K562 (cell line): Measurements from ENCODE around the gene STK32C. TPM values are rescaled to one million over a fixed set of nuclear protein-coding genes. Genes with fewer than 3 reads are reported as not detected.

Experiments used
- ATAC-seq: fragments of 200-7000 bp; cut with Tn5 transposase; 3 replicates; pipeline ENCODE4 v1.9.1; 2020; ENCODE audit warnings: moderate library complexity
- BruUV-seq: library from RNA; stranded (reverse); fragments of 400-500 nt; replicated peaks from 2 replicates; lab custom pipeline; 2021; lab: Mats Ljungman, UMichigan
- CTCF ChIA-PET: fragments of 300-600 bp; formaldehyde crosslinking; extraction: SDS; loops from one replicate; lab custom pipeline; 2021; ENCODE audit warnings: low intra/inter-chr PET ratio; lab: Yijun Ruan, JAX
- POLR2A ChIA-PET: fragments of 300-600, 350-650 bp; sonication (Branson Sonifier 250); formaldehyde crosslinking; extraction: SDS; loops from one replicate; lab custom pipeline; 2021; ENCODE audit warnings: antibody characterized with exemption, inconsistent platforms; lab: Yijun Ruan, JAX
- DNase-seq, 4 experiments: peaks; one replicate each; pipeline versions ENCODE4 v3.0.0 to v3.0.0-alpha.2; 2011 to 2018; ENCODE audit warnings: low spot score in 3 of 4, mixed read lengths in 3 of 4; ENCODE audit errors: extremely low read depth in 1 of 4
- FAIRE-seq: peaks from 2 replicates; lab custom pipeline; 2011; peaks lifted over from hg19 to GRCh38; lab: Jason Lieb, UNC
- H2AFZ ChIP-seq: 2 replicates; pipeline ENCODE4 v1.6.0; 2011; ENCODE audit warnings: low read depth, low read length, control low read depth, inconsistent platforms
- H3K27ac ChIP-seq: fragments of 200-600 bp; 3 replicates; pipeline ENCODE4 v1.8.0; 2011; ENCODE audit warnings: low read depth, mild to moderate bottlenecking, control low read depth, inconsistent platforms, low read length, moderate library complexity, mixed read lengths; ENCODE audit errors: extremely low read depth
- H3K27me3 ChIP-seq, 2 experiments: fragments of 300-600 bp in 1 of 2; 2 replicates in 1 of 2; 3 replicates in 1 of 2; pipeline versions ENCODE4 v1.6.0 to v1.8.0; 2011; ENCODE audit warnings: inconsistent platforms in 2 of 2, low read length in 2 of 2, mild to moderate bottlenecking in 1 of 2, mixed read lengths in 1 of 2, moderate library complexity in 1 of 2; ENCODE audit not compliant: control insufficient read depth in 2 of 2, insufficient read depth in 2 of 2
- H3K36me3 ChIP-seq: fragments of 300-600 bp; 3 replicates; pipeline ENCODE4 v1.8.0; 2011; ENCODE audit warnings: mild to moderate bottlenecking, low read length, inconsistent platforms; ENCODE audit not compliant: control insufficient read depth, insufficient read depth
- H3K4me1 ChIP-seq, 2 experiments: fragments of 200-600 bp in 1 of 2; replicated peaks in 1 of 2; 2 replicates in 1 of 2; 3 replicates in 1 of 2; pipeline versions ENCODE4 v1.5.1 to v1.8.0; 2011; ENCODE audit warnings: inconsistent platforms in 2 of 2, low read length in 2 of 2, mild to moderate bottlenecking in 1 of 2, mixed read lengths in 1 of 2, moderate library complexity in 1 of 2; ENCODE audit not compliant: control insufficient read depth in 2 of 2, insufficient read depth in 2 of 2
- H3K4me2 ChIP-seq: 2 replicates; pipeline ENCODE4 v1.6.1; 2011; ENCODE audit warnings: low read length, control low read depth, inconsistent platforms, mixed read lengths; ENCODE audit not compliant: insufficient read depth
- H3K4me3 ChIP-seq: fragments of 200-600 bp; sonication (generic), shearing (Covaris generic); 2 replicates; pipeline ENCODE4 v1.5.1; 2016; ENCODE audit warnings: control low read depth, inconsistent platforms
- H3K79me2 ChIP-seq: fragments of 200-600 bp; 3 replicates; pipeline ENCODE4 v1.8.0; 2011; ENCODE audit warnings: low read length, inconsistent platforms; ENCODE audit not compliant: control insufficient read depth, insufficient read depth
- H3K9ac ChIP-seq, 2 experiments: 2 replicates each; pipeline versions ENCODE4 v1.6.0 to v1.6.1; 2011; ENCODE audit warnings: low read depth in 2 of 2, low read length in 2 of 2, control low read depth in 1 of 2, inconsistent platforms in 1 of 2, mild to moderate bottlenecking in 1 of 2, mixed read lengths in 1 of 2; ENCODE audit not compliant: insufficient read depth in 1 of 2
- H3K9me1 ChIP-seq: one replicate; pipeline ENCODE4 v1.6.0; 2011; ENCODE audit warnings: inconsistent platforms, mild to moderate bottlenecking, low read length, moderate library complexity; ENCODE audit not compliant: control insufficient read depth, insufficient read depth
- H3K9me3 ChIP-seq: replicated peaks from 2 replicates; pipeline ENCODE4 v1.5.1; 2011; ENCODE audit warnings: low read depth, low read length, inconsistent platforms; ENCODE audit not compliant: control insufficient read depth, insufficient read depth
- H4K20me1 ChIP-seq: replicated peaks from 2 replicates; pipeline ENCODE4 v1.6.1; 2011; ENCODE audit warnings: low read length, inconsistent platforms, mixed read lengths; ENCODE audit not compliant: control insufficient read depth, insufficient read depth
- CBX8 ChIP-seq: fragments of 200-600 bp; sonication (generic); IDR thresholded peaks from 2 replicates; pipeline ENCODE4 v1.6.1; 2012; ENCODE audit warnings: borderline replicate concordance, mixed run types, low read depth, mild to moderate bottlenecking, moderate library complexity, mixed read lengths, low read length, control low read depth, inconsistent platforms; ENCODE audit not compliant: poor library complexity, severe bottlenecking; ENCODE audit errors: extremely low read depth
- CHD2 ChIP-seq: IDR thresholded peaks from 2 replicates; pipeline ENCODE4 v1.6.1; 2011; ENCODE audit warnings: low read depth, low read length
- ID3 ChIP-seq, 2 experiments: fragments of 250-450 bp in 1 of 2; fragments of 450-650 bp in 1 of 2; sonication (Bioruptor Pico) in 1 of 2; IDR thresholded peaks; 2 replicates each; pipeline versions ENCODE4 v1.6.1 to v1.8.0; 2016 to 2021; ENCODE audit warnings: mild to moderate bottlenecking in 2 of 2, moderate library complexity in 2 of 2, missing compliant biosample characterization in 1 of 2, missing genetic modification characterization in 1 of 2
- ZNF696 ChIP-seq: fragments of 250-450 bp; sonication (Bioruptor Pico); conservative IDR thresholded peaks from 2 replicates; pipeline ENCODE4 v1.4.0; 2020; ENCODE audit warnings: mild to moderate bottlenecking, moderate library complexity
- ZNF785 ChIP-seq: fragments of 250-450 bp; sonication (Bioruptor Pico); IDR thresholded peaks from 2 replicates; pipeline ENCODE4 v1.4.0; 2020; ENCODE audit warnings: mild to moderate bottlenecking
- WGBS: fragments of 100-300 bp; shearing (Covaris generic); methylation state at CpG from one replicate; pipeline ENCODE4 v1.1.6; 2016; ENCODE audit warnings: low coverage, mixed read lengths; ENCODE audit not compliant: insufficient coverage; ENCODE audit errors: missing lambda C conversion rate; 5-methylcytosine and 5-hydroxymethylcytosine counted together
- in situ Hi-C: fragments of 300-500 bp; cut with MboI; formaldehyde crosslinking; loops from 4 replicates; pipeline ENCODE4 v1.15.0; 2018; ENCODE audit warnings: inconsistent platforms, mixed read lengths
- intact Hi-C: fragments of 100-400 bp; cut with micrococcal nuclease; formaldehyde crosslinking; loops from 2 replicates; pipeline ENCODE4 v1.14.2; 2022
- polyA plus RNA-seq, 8 experiments: library from polyadenylated mRNA; depleted of rRNA in 4 of 8; stranded (reverse) in 5 of 8; unstranded in 3 of 8; fragments of >200 nt; fragmentation: Nextera tagmentation in 2 of 8; fragmentation: Illumina TruSeq in 1 of 8; extraction: Ambion mirVana in 2 of 8; extraction: Trizol in 1 of 8; gene quantifications; 2 replicates each; pipeline versions ENCODE4 v1.2.1 to v1.2.3, GENCODE V29; 2011 to 2014; ENCODE audit warnings: inconsistent platforms in 1 of 8, missing spikeins in 1 of 8
- total RNA-seq, 7 experiments: library from RNA; depleted of rRNA in 6 of 7; stranded (reverse); fragments of >200 nt in 6 of 7; fragmentation: Illumina TruSeq in 2 of 7; extraction: Trizol in 2 of 7; gene quantifications; 2 replicates each; pipeline versions ENCODE4 v1.2.1 to v1.2.3, GENCODE V29; 2011 to 2021; ENCODE audit warnings: low replicate concordance in 1 of 7

The STK32C gene
- total and polyA plus RNA-seq, 9 of the 15 experiments (the other 6 are each of a cell fraction or from before 2014, with no cell fraction given) = 1.5 to 20.9 (median 6.5) TPM

GRCh38 chr10:132230557-132231210, 77.1 kb downstream of the STK32C start:
- intact Hi-C loops (no loop called here), in situ Hi-C loops (no loop called here)
- CTCF ChIA-PET = no interaction called here
- no peak overlapping the region for H2AFZ ChIP-seq
- FAIRE-seq = no peak
- no peak for DNase-seq
- H3K27me3 ChIP-seq = peaks cover 3 to 71% of the 10 kb centered on the region in 2 experiments; a peak in 2 of 5 replicates
- no peaks in the 10 kb centered on the region for H3K9me1 ChIP-seq
- H3K27ac ChIP-seq = no peak overlapping the region
- no peaks in the 10 kb centered on the region; the same call in 1 of the 2 replicates for H4K20me1 ChIP-seq
- no peak overlapping the region for H3K4me3 ChIP-seq
- H3K36me3 ChIP-seq = no peaks in the 10 kb centered on the region
- 46% methylated on average over 13 of the region's 21 CpGs for WGBS
- no TSS peak for BruUV-seq
- no peak for ATAC-seq
- H3K9ac ChIP-seq = no peak overlapping the region
- peaks cover 0 to 19% of the 10 kb centered on the region in 2 experiments; a peak in 2 of 5 replicates for H3K4me1 ChIP-seq
- no peak overlapping the region for H3K4me2 ChIP-seq
- no peaks in the 10 kb centered on the region for H3K9me3 ChIP-seq
- TF ChIP-seq ZNF785 (CRISPR knock-in tag) (no peak), ZNF696 (CRISPR knock-in tag) (no peak), ID3 (CRISPR knock-in tag; IDR thresholded peaks at IDR 0.05) (no peak), ID3 (tag; IDR thresholded peaks at IDR 0.05) (no peak), CHD2 (no peak), CBX8 (no peak)
- TF ChIP-seq, all 486 proteins: peak for 0
- POLR2A ChIA-PET = no interaction called here
- no peaks in the 10 kb centered on the region for H3K79me2 ChIP-seq
